Neuronal stem cell (in vitro differentiated cells): Measurements from ENCODE around the gene FBXO44.

Experiments
- DNase-seq: peaks from one replicate; pipeline ENCODE4 v3.0.0-alpha.2; 2013; ENCODE audit warnings: low spot score
- H2AFZ ChIP-seq: one replicate; pipeline ENCODE4 v1.6.1; 2013; ENCODE audit warnings: mild to moderate bottlenecking, low read length, inconsistent platforms
- H2AK5ac ChIP-seq: 2 replicates; pipeline ENCODE4 v1.6.1; 2013; ENCODE audit warnings: low read depth, mild to moderate bottlenecking, inconsistent platforms, low read length, moderate library complexity, mixed read lengths
- H2BK120ac ChIP-seq: 2 replicates; pipeline ENCODE4 v1.6.1; 2013; ENCODE audit warnings: low read depth, mild to moderate bottlenecking, inconsistent platforms, low read length, moderate library complexity, mixed read lengths
- H2BK12ac ChIP-seq: one replicate; pipeline ENCODE4 v1.6.1; 2013; ENCODE audit warnings: low read length, inconsistent platforms
- H2BK15ac ChIP-seq: 2 replicates; pipeline ENCODE4 v1.6.1; 2013; ENCODE audit warnings: mild to moderate bottlenecking, low read length, inconsistent platforms, mixed read lengths
- H2BK5ac ChIP-seq: one replicate; pipeline ENCODE4 v1.6.1; 2013; ENCODE audit warnings: inconsistent platforms, mild to moderate bottlenecking, low read length, moderate library complexity
- H3K14ac ChIP-seq: one replicate; pipeline ENCODE4 v1.6.1; 2013; ENCODE audit warnings: low read length, inconsistent platforms
- H3K18ac ChIP-seq: 2 replicates; pipeline ENCODE4 v1.6.1; 2013; ENCODE audit warnings: low read length, inconsistent platforms
- H3K23ac ChIP-seq: 2 replicates; pipeline ENCODE4 v1.6.1; 2013; ENCODE audit warnings: low read depth, mild to moderate bottlenecking, mixed read lengths, low read length, inconsistent platforms; ENCODE audit not compliant: poor library complexity
- H3K27ac ChIP-seq: replicated peaks from 3 replicates; pipeline ENCODE4 v1.5.1; 2013; ENCODE audit warnings: low read length, inconsistent platforms
- H3K27me3 ChIP-seq, 3 experiments: 2 replicates each; pipeline ENCODE4 v1.6.1; 2013; ENCODE audit warnings: low read length in 3 of 3, mild to moderate bottlenecking in 2 of 3, inconsistent platforms in 1 of 3, low read depth in 1 of 3, mixed read lengths in 1 of 3, moderate library complexity in 1 of 3; ENCODE audit not compliant: control insufficient read depth in 3 of 3, insufficient read depth in 3 of 3
- H3K36me3 ChIP-seq, 2 donors: replicated peaks in 1 of 2; 2 replicates each; pipeline ENCODE4 v1.6.1; 2013; ENCODE audit warnings: low read length in 2 of 2; ENCODE audit not compliant: control insufficient read depth in 2 of 2, insufficient read depth in 2 of 2
- H3K4ac ChIP-seq: 2 replicates; pipeline ENCODE4 v1.6.1; 2013; ENCODE audit warnings: inconsistent platforms, mild to moderate bottlenecking, low read length, moderate library complexity
- H3K4me1 ChIP-seq, 2 donors: 1 replicate in 1 of 2; 2 replicates in 1 of 2; pipeline ENCODE4 v1.6.1; 2013; ENCODE audit warnings: low read length in 2 of 2, low read depth in 1 of 2; ENCODE audit not compliant: control insufficient read depth in 2 of 2, insufficient read depth in 1 of 2
- H3K4me2 ChIP-seq: one replicate; pipeline ENCODE4 v1.6.1; 2013; ENCODE audit warnings: mild to moderate bottlenecking, low read length, inconsistent platforms; ENCODE audit not compliant: insufficient read depth, poor library complexity, severe bottlenecking
- H3K4me3 ChIP-seq, 2 donors: 2 replicates each; pipeline ENCODE4 v1.5.1; 2013; ENCODE audit warnings: low read length in 2 of 2, mild to moderate bottlenecking in 2 of 2, inconsistent platforms in 1 of 2, moderate library complexity in 1 of 2
- H3K79me1 ChIP-seq: one replicate; pipeline ENCODE4 v1.6.1; 2013; ENCODE audit warnings: low read depth, mild to moderate bottlenecking, inconsistent platforms, low read length, moderate library complexity
- H3K9ac ChIP-seq: one replicate; pipeline ENCODE4 v1.6.1; 2013; ENCODE audit warnings: mild to moderate bottlenecking, low read depth, low read length, inconsistent platforms; ENCODE audit not compliant: poor library complexity
- H3K9me3 ChIP-seq, 2 donors: replicated peaks in 1 of 2; 2 replicates each; pipeline versions ENCODE3 to v1.6.1; 2013; ENCODE audit warnings: low read length in 2 of 2, mild to moderate bottlenecking in 2 of 2, inconsistent platforms in 1 of 2, low read depth in 1 of 2, mixed read lengths in 1 of 2, moderate library complexity in 1 of 2; ENCODE audit not compliant: control insufficient read depth in 2 of 2, insufficient read depth in 1 of 2
- H4K8ac ChIP-seq: one replicate; pipeline ENCODE4 v1.6.1; 2013; ENCODE audit warnings: low read depth, mild to moderate bottlenecking, inconsistent platforms, low read length, moderate library complexity
- H4K91ac ChIP-seq: one replicate; pipeline ENCODE4 v1.6.1; 2013; ENCODE audit warnings: low read length, low read depth, mild to moderate bottlenecking, inconsistent platforms; ENCODE audit not compliant: poor library complexity
- WGBS, 2 donors: extraction: QIAGEN DNeasy Blood & Tissue Kit; methylation state at CpG; one replicate each; pipeline ENCODE4 v1.1.7; 2013; ENCODE audit warnings: missing lambda C conversion rate in 2 of 2, mixed read lengths in 1 of 2; ENCODE audit not compliant: insufficient read length in 2 of 2, insufficient replicate concordance in 1 of 2; ENCODE audit errors: extremely low coverage in 2 of 2; 5-methylcytosine and 5-hydroxymethylcytosine counted together

FBXO44 gene

DNA sequence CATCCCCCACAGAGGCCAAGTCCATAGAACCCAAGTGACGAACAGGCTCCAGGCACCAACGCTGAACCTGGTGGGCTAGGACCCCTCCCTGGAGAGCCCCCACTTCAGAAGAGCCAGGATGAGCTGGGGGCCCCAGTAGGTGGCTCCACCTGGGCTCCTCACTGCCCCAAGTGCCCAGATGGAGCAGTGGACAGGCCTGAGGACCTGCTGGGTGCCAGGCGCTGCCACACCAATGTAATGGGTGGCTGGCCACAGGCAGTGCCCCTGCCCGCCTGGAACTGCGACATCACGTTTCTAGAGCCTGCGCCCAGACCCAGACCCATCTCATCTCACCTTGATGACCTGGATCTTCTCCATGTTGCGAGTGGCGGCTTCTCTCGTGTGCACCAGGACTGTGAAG, 20.6 kb downstream of the FBXO44 start:
- no peak overlapping the region for H2AK5ac ChIP-seq
- H3K4me2 ChIP-seq = no peak overlapping the region
- H2BK120ac ChIP-seq = no peak overlapping the region
- no peak overlapping the region for H3K14ac ChIP-seq
- peaks cover 0 to 2% of the 10 kb centered on the region in 2 donors for H3K4me1 ChIP-seq
- H2AFZ ChIP-seq = no peak overlapping the region
- H3K27me3 ChIP-seq = no peaks in the 10 kb centered on the region
- H3K27ac ChIP-seq = no peak overlapping the region
- peaks cover 53 to 92% of the 10 kb centered on the region in 2 donors for H3K36me3 ChIP-seq
- no peak overlapping the region for H3K4ac ChIP-seq
- H4K8ac ChIP-seq = no peak overlapping the region
- H3K9me3 ChIP-seq = no peaks in the 10 kb centered on the region
- WGBS, 2 donors = no CpG with 5 or more reads among the region's 10 CpGs
- H2BK15ac ChIP-seq = no peak overlapping the region
- no peak overlapping the region for H4K91ac ChIP-seq
- H3K18ac ChIP-seq = no peak overlapping the region
- peaks cover under 1% of the 10 kb centered on the region for H3K79me1 ChIP-seq
- DNase-seq = no peak
- no peak overlapping the region for H3K9ac ChIP-seq
- no peak overlapping the region for H2BK12ac ChIP-seq
- no peak overlapping the region for H2BK5ac ChIP-seq
- H3K23ac ChIP-seq = no peak overlapping the region
- no peak overlapping the region for H3K4me3 ChIP-seq

DNA sequence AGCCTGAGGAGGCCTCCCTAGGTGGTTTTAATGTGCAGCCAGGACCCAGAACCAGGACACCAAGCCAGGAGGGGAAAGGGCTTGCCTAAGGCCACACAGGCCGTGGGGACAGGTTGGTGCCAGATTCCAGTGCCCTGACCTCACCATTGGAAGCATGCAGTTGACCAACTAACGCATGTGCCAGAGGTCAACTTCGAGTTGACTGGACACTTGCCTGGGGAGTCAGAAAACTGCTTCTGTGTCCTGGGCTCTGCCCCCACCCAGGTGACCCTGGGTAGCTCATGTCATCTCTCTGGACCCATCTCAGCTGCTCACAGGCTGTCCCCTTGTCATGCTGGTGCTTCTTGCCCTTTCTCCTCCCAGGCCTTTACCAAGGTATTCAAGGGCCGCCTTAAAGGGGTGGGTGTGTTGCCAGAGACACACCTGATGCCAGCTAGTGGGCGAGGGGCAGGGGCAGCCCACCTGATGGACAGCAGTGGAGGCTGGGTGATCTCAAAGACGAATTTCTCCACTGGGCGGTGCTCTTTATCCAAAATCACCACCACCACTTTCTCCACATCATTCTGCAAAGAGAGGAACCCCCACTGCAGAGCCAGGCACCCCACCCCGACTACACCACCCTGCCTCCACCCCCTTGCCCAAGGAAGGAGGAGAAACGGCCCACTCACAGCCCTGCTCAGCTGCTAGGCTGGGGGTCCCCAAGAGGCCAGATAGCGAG, 21.9 kb downstream of the FBXO44 start:
- WGBS, 2 donors = no CpG with 5 or more reads among the region's 10 CpGs
- Histone ChIP-seq H3K79me1 (peaks cover 6% of the 10 kb centered on the region), H3K4me1 (peaks cover under 1 to 2% of the 10 kb centered on the region in 2 donors), H3K18ac (peak overlapping the region; percentile 48), H3K9ac (no peak overlapping the region), H2AFZ (no peak overlapping the region), H4K91ac (no peak overlapping the region), H2BK120ac (no peak overlapping the region), H3K23ac (no peak overlapping the region), H3K36me3 (peaks cover 46 to 80% of the 10 kb centered on the region in 2 donors), H2BK15ac (no peak overlapping the region), H3K9me3 (no peaks in the 10 kb centered on the region), H2AK5ac (no peak overlapping the region), H3K14ac (no peak overlapping the region), H4K8ac (no peak overlapping the region), H3K27ac (no peak overlapping the region), H2BK5ac (no peak overlapping the region), H2BK12ac (no peak overlapping the region), H3K4me3 (peak overlapping the region in 1 of 2 donors; percentile 49), H3K4me2 (peak overlapping the region; percentile 11), H3K27me3 (no peaks in the 10 kb centered on the region), H3K4ac (no peak overlapping the region)
- no peak for DNase-seq

DNA sequence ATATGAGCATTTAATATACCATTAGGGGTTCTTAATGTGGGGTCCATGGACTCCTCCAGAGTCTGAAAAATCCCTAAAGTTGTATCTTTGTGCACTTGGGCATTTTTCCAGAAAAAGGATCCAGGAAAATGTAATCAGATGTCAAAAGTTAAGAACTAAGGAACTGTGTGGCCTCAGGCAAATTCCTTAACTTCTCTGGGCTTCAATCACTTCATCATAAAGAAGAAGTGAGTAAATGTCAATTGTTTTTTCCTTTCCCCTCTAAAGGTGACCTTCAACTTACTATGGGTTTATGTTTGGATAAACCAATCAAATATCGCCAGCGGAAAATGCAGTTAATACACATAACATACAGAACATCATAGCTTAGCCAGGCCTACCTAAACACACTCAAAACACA, 23.8 kb downstream of the FBXO44 start:
- H2AFZ ChIP-seq = no peak overlapping the region
- H2BK120ac ChIP-seq = no peak overlapping the region
- H3K4me3 ChIP-seq = no peak overlapping the region
- no peaks in the 10 kb centered on the region for H3K9me3 ChIP-seq
- H2AK5ac ChIP-seq = no peak overlapping the region
- H3K9ac ChIP-seq = no peak overlapping the region
- H3K36me3 ChIP-seq = peaks cover 34 to 61% of the 10 kb centered on the region in 2 donors
- no peak overlapping the region for H2BK5ac ChIP-seq
- peaks cover 10 to 15% of the 10 kb centered on the region in 2 donors for H3K4me1 ChIP-seq
- H3K14ac ChIP-seq = no peak overlapping the region
- no peaks in the 10 kb centered on the region for H3K27me3 ChIP-seq
- no peak overlapping the region for H2BK12ac ChIP-seq
- no peak overlapping the region for H3K27ac ChIP-seq
- H3K4me2 ChIP-seq = no peak overlapping the region
- no CpG with 5 or more reads among the region's 2 CpGs for WGBS, 2 donors
- no peak overlapping the region for H3K4ac ChIP-seq
- H4K91ac ChIP-seq = no peak overlapping the region
- DNase-seq = no peak
- no peak overlapping the region for H4K8ac ChIP-seq
- no peak overlapping the region for H2BK15ac ChIP-seq
- H3K79me1 ChIP-seq = peaks cover 6% of the 10 kb centered on the region
- H3K18ac ChIP-seq = no peak overlapping the region
- H3K23ac ChIP-seq = no peak overlapping the region

DNA sequence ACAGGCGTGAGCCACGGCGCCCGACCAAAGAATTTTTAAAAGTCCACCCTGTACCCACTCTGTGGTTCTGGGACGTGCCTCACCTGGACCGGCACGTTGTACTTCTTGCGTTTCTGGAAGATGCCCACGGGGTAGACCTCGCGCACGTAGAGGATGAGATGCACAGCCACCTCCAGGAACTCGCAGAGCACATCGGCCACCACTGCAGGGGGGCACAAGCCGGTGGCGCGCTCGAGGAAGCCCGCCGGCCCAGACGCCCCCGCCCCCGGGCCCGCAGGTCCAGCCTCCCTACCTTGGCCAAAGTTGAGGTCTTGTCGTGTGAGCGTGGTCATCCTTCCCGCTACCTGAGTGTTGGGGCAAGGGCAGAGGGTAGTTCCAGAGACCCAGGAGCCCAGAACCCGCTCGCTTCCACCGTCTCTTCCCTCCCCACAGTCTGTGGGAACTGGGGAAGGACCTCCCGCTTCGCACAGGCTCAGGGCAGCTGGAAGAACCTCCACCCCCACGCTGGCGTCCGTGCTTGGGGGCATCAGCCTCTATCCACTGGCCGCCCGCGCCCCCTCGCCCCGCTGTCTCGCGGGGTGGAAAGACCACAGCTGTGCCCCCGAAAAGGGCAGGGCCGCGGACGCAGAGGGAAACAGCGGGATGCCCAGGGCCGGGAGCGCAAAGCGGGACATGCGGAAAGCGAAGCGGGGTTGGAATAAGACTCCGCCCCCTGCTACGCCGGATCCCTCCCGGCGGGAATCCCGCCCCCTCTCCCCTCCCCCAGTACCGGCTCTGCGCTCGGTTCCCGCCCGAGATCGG, 25.8 kb downstream of the FBXO44 start:
- no peak for DNase-seq
- H3K23ac ChIP-seq = peak overlapping the region; percentile 97
- H3K27me3 ChIP-seq = no peaks in the 10 kb centered on the region

More for the DNA sequence above, 25.8 kb downstream of the FBXO44 start:
- H3K9ac ChIP-seq = peak overlapping the region; percentile 95
- H2BK5ac ChIP-seq = peak overlapping the region; percentile 68
- peaks cover 10 to 15% of the 10 kb centered on the region in 2 donors for H3K4me1 ChIP-seq
- peaks cover 6% of the 10 kb centered on the region for H3K79me1 ChIP-seq
- peaks cover 18 to 47% of the 10 kb centered on the region in 2 donors for H3K36me3 ChIP-seq
- H3K18ac ChIP-seq = peak overlapping the region; percentile 96
- H3K4ac ChIP-seq = peak overlapping the region; percentile 58
- H3K9me3 ChIP-seq = no peaks in the 10 kb centered on the region
- peak overlapping the region; percentile 43 for H4K91ac ChIP-seq
- H2BK120ac ChIP-seq = no peak overlapping the region
- WGBS, 2 donors = no CpG with 5 or more reads among the region's 65 CpGs
- H2AK5ac ChIP-seq = peak overlapping the region; percentile 74
- peak overlapping the region; percentile 97 for H3K4me2 ChIP-seq
- peak overlapping the region; percentile 60 for H2BK15ac ChIP-seq
- H2BK12ac ChIP-seq = no peak overlapping the region
- H4K8ac ChIP-seq = peak overlapping the region; percentile 31
- peak overlapping the region; percentile 86 for H2AFZ ChIP-seq
- H3K14ac ChIP-seq = peak overlapping the region; percentile 65
- H3K4me3 ChIP-seq = peak overlapping the region; percentile 96 to 97
- H3K27ac ChIP-seq = peak overlapping the region; percentile 68
